ENCODE data around the gene FASN. TPM values are rescaled to one million over a fixed set of nuclear protein-coding genes. Genes with fewer than 3 reads are reported as not detected.

Gene FASN
- total and polyA plus RNA-seq, 2 of the 13 experiments (the other 11 are each of a cell fraction or from before 2014, with no cell fraction given), result 51.7 to 101 TPM

GRCh38 chr17:82076785-82077591, 21.0 kb downstream of the FASN start (continued):
- no peak for TF ChIP-seq FOXA1 (IDR thresholded peaks at IDR 0.05)
- TF ChIP-seq FOXA1 (CRISPR knock-in tag; IDR thresholded peaks at IDR 0.05), result 0 out of 2 replicates have a peak, but pooled peaks have one; percentile 5
- no peak for TF ChIP-seq JDP2 (CRISPR knock-in tag; IDR thresholded peaks at IDR 0.05; ENCODE audit: borderline replicate concordance)
- no peak for TF ChIP-seq ZHX1 (CRISPR knock-in tag; IDR thresholded peaks at IDR 0.05; ENCODE audit: low read depth)
- no peak for TF ChIP-seq ZNF230 (CRISPR knock-in tag; IDR thresholded peaks at IDR 0.05)
- no peak for TF ChIP-seq ZNF891 (CRISPR knock-in tag; IDR thresholded peaks at IDR 0.05)
- no peak for TF ChIP-seq MAFG (CRISPR knock-in tag; IDR thresholded peaks at IDR 0.05)
- no peak for TF ChIP-seq REST (IDR thresholded peaks at IDR 0.05; ENCODE audit: borderline replicate concordance in 1 of 2, low read depth in 1 of 2, low read length in 2 of 2)
- TF ChIP-seq ZMYM2 (CRISPR knock-in tag; IDR thresholded peaks at IDR 0.05), result no peak
- TF ChIP-seq ZNF367 (CRISPR knock-in tag; IDR thresholded peaks at IDR 0.05; ENCODE audit: borderline replicate concordance), result no peak
- no peak for TF ChIP-seq ETV5 (CRISPR knock-in tag; IDR thresholded peaks at IDR 0.05; ENCODE audit: borderline replicate concordance)
- no peak for TF ChIP-seq POGZ (CRISPR knock-in tag; IDR thresholded peaks at IDR 0.05)
- TF ChIP-seq MXD3 (CRISPR knock-in tag; IDR thresholded peaks at IDR 0.05), result no peak
- 0 out of 2 replicates have a peak, but pooled peaks have one; percentile 29 for TF ChIP-seq REPIN1 (CRISPR knock-in tag; IDR thresholded peaks at IDR 0.05; ENCODE audit: borderline replicate concordance, low read depth)
- TF ChIP-seq ZBTB8A (CRISPR knock-in tag; IDR thresholded peaks at IDR 0.05; ENCODE audit: borderline replicate concordance, low read depth), result no peak
- TF ChIP-seq AHR (CRISPR knock-in tag; IDR thresholded peaks at IDR 0.05), result no peak
- no peak for TF ChIP-seq TCF12 (IDR thresholded peaks at IDR 0.05)
- TF ChIP-seq TCF12 (CRISPR knock-in tag; IDR thresholded peaks at IDR 0.05), result no peak
- TF ChIP-seq MAFF (IDR thresholded peaks at IDR 0.05; ENCODE audit: low read depth, low read length), result no peak
- TF ChIP-seq, protein P1, sequence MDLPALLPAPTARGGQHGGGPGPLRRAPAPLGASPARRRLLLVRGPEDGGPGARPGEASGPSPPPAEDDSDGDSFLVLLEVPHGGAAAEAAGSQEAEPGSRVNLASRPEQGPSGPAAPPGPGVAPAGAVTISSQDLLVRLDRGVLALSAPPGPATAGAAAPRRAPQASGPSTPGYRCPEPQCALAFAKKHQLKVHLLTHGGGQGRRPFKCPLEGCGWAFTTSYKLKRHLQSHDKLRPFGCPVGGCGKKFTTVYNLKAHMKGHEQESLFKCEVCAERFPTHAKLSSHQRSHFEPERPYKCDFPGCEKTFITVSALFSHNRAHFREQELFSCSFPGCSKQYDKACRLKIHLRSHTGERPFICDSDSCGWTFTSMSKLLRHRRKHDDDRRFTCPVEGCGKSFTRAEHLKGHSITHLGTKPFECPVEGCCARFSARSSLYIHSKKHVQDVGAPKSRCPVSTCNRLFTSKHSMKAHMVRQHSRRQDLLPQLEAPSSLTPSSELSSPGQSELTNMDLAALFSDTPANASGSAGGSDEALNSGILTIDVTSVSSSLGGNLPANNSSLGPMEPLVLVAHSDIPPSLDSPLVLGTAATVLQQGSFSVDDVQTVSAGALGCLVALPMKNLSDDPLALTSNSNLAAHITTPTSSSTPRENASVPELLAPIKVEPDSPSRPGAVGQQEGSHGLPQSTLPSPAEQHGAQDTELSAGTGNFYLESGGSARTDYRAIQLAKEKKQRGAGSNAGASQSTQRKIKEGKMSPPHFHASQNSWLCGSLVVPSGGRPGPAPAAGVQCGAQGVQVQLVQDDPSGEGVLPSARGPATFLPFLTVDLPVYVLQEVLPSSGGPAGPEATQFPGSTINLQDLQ (CRISPR knock-in tag; IDR thresholded peaks at IDR 0.05), result no peak
- TF ChIP-seq THYN1 (CRISPR knock-in tag; IDR thresholded peaks at IDR 0.05; ENCODE audit: borderline replicate concordance, low read depth), result no peak

All from HepG2 (cell line).